HepG2 (cell line): ENCODE measurements around the gene KCNH6. TPM values are rescaled to one million over a fixed set of nuclear protein-coding genes. Genes with fewer than 3 reads are reported as not detected.
A peak's percentile ranks its signal among the peaks of the same experiment; 100 is the strongest.

Experiments used
- DMAP1 ChIP-seq: IDR thresholded peaks from 2 replicates; pipeline ENCODE4 v1.6.1; 2016
- GATA4 ChIP-seq: sonication (generic); IDR thresholded peaks from 2 replicates; pipeline ENCODE4 v1.6.1; 2016; ENCODE audit warnings: antibody characterized with exemption, low read depth, borderline replicate concordance
- KMT2B ChIP-seq: IDR thresholded peaks from 2 replicates; pipeline ENCODE4 v1.6.1; 2016; ENCODE audit warnings: missing genetic modification reagents, missing compliant biosample characterization
- LCORL ChIP-seq, 2 experiments: fragments of 450-650 bp in 1 of 2; sonication (generic) in 1 of 2; formaldehyde crosslinking in 1 of 2; IDR thresholded peaks; 2 replicates each; pipeline versions ENCODE4 v1.5.0 to v1.6.1; 2017 to 2020; ENCODE audit warnings: antibody characterized with exemption in 1 of 2, missing genetic modification reagents in 1 of 2
- SALL2 ChIP-seq: sonication (generic); formaldehyde crosslinking; IDR thresholded peaks from 2 replicates; pipeline ENCODE4 v1.8.1; 2023; ENCODE audit warnings: mild to moderate bottlenecking, missing genetic modification reagents, inconsistent platforms
- SP140L ChIP-seq: sonication (generic); formaldehyde crosslinking; IDR thresholded peaks from 2 replicates; pipeline ENCODE4 v1.4.0; 2020; ENCODE audit warnings: missing genetic modification reagents, borderline replicate concordance
- ZFYVE20 ChIP-seq: sonication (generic); formaldehyde crosslinking; IDR thresholded peaks from 2 replicates; pipeline ENCODE4 v1.8.0; 2023; ENCODE audit warnings: low read depth, mild to moderate bottlenecking, moderate library complexity, missing genetic modification reagents, borderline replicate concordance
- ZNF232 ChIP-seq: sonication (generic); formaldehyde crosslinking; IDR thresholded peaks from 2 replicates; pipeline ENCODE4 v1.4.0; 2020; ENCODE audit warnings: missing genetic modification reagents, borderline replicate concordance
- ZNF329 ChIP-seq: sonication (generic); formaldehyde crosslinking; IDR thresholded peaks from 2 replicates; pipeline ENCODE4 v1.9.0; 2021; ENCODE audit warnings: low read depth, mild to moderate bottlenecking, missing genetic modification reagents
- ZNF614 ChIP-seq: IDR thresholded peaks from 2 replicates; pipeline ENCODE4 v1.6.1; 2018; ENCODE audit warnings: missing biosample characterization, missing genetic modification reagents, inconsistent platforms, borderline replicate concordance
- ZNF747 ChIP-seq: sonication (generic); formaldehyde crosslinking; IDR thresholded peaks from 2 replicates; pipeline ENCODE4 v1.8.1; 2023; ENCODE audit warnings: missing genetic modification reagents, mild to moderate bottlenecking, borderline replicate concordance
- ZNF841 ChIP-seq: sonication (generic); formaldehyde crosslinking; IDR thresholded peaks from 2 replicates; pipeline ENCODE4 v1.8.1; 2023; ENCODE audit warnings: missing genetic modification reagents, borderline replicate concordance
- ZSCAN31 ChIP-seq: sonication (generic); formaldehyde crosslinking; IDR thresholded peaks from 2 replicates; pipeline ENCODE4 v1.5.0; 2020; ENCODE audit warnings: low read depth, mild to moderate bottlenecking, missing genetic modification reagents
- polyA plus RNA-seq, 8 experiments: library from polyadenylated mRNA; depleted of rRNA in 3 of 8; stranded (reverse) in 7 of 8; unstranded in 1 of 8; fragments of >200 nt; fragmentation: Illumina TruSeq in 4 of 8; extraction: Trizol in 4 of 8; gene quantifications; 2 replicates each; pipeline versions ENCODE4 v1.2.1 to v1.2.3, GENCODE V29; 2011 to 2016; ENCODE audit warnings: low read depth in 4 of 8, missing spikeins in 1 of 8, mixed read lengths in 1 of 8; ENCODE audit not compliant: insufficient read depth in 1 of 8
- total RNA-seq, 5 experiments: library from RNA; depleted of rRNA; stranded (reverse); fragments of >200 nt; fragmentation: Illumina TruSeq; extraction: Trizol; gene quantifications; 2 replicates each; pipeline ENCODE4 v1.2.3, GENCODE V29; 2016; ENCODE audit warnings: low read depth in 1 of 5
- TF ChIP-seq, protein P1 (sequence below): sonication (generic); formaldehyde crosslinking; IDR thresholded peaks from 2 replicates; pipeline ENCODE4 v1.5.0; 2020; ENCODE audit warnings: mild to moderate bottlenecking, missing genetic modification reagents
- TF ChIP-seq, protein P2 (sequence below): sonication (generic); formaldehyde crosslinking; IDR thresholded peaks from 2 replicates; pipeline ENCODE4 v1.4.0; 2020; ENCODE audit warnings: missing genetic modification reagents, mild to moderate bottlenecking, borderline replicate concordance
- TF ChIP-seq, protein P3 (sequence below), 2 experiments: IDR thresholded peaks; 2 replicates each; pipeline ENCODE4 v1.6.1; 2011 to 2012; ENCODE audit warnings: low read length in 2 of 2, borderline replicate concordance in 1 of 2, low read depth in 1 of 2, mild to moderate bottlenecking in 1 of 2, moderate library complexity in 1 of 2
- TF ChIP-seq, protein P4 (sequence below): sonication (generic); formaldehyde crosslinking; IDR thresholded peaks from 2 replicates; pipeline ENCODE4 v1.4.0; 2020; ENCODE audit warnings: mild to moderate bottlenecking, missing genetic modification reagents

Gene KCNH6
- total and polyA plus RNA-seq, 2 of the 13 experiments (the other 11 are each of a cell fraction or from before 2014, with no cell fraction given) = 0.05 to 0.18 TPM

DNA sequence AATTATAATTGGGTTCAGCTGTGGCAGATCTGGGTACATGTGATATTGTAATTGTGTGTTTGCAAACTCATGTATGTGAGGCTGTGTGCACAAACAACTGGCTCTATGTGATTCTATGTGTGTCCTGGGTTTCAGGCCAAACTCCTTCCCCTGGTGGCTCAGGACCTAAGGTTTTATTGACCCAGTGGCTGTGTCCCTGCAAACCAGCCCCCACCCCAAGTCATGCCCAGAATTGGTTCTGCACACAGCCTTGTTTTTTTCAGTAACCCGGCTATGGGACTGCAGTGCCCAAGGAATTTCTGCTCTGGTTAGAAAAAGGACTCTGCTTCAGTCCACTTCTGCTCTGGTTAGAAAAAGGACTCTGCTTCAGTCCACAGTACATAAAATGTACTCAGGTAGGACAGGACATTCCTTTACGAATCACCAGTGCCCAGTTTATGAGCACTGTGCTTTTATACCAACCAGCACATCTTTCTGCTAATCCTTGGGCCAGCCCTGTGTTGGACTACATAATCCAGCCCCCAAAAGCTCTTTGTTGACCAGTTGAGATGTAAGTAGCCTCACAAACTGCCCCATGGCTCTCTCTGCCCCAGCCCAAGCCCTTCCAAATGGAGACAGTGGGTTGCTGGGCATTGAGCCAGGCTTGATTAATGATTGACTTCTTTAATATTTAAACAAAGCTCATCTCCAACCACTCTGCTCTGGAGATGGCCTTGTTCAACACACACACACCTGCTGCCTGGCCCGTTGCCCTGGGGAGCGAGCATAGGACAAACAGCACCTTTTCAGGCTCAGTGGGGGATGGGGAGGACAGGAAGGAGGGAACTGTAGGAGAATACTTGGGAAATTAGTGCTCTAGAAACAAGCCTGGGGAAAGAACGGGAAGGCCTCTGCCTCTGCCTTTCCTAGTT is 2.9 kb upstream of the KCNH6 start (continued):
- no peak; the same call in 1 of the 2 replicates for TF ChIP-seq SALL2 (CRISPR knock-in tag)
- TF ChIP-seq ZNF232 = peak; percentile 67; the same call in 1 of the 2 replicates
- peak; percentile 33; the same call in 1 of the 2 replicates for TF ChIP-seq LCORL (IDR thresholded peaks at IDR 0.05)
- peak; percentile 97 for TF ChIP-seq LCORL (CRISPR knock-in tag; IDR thresholded peaks at IDR 0.05)
- TF ChIP-seq ZNF747 (CRISPR knock-in tag) = peak; percentile 80; the same call in 1 of the 2 replicates
- no peak for TF ChIP-seq DMAP1 (CRISPR knock-in tag)
- no peak; the same call in 1 of the 2 replicates for TF ChIP-seq SP140L (CRISPR knock-in tag)
- TF ChIP-seq, protein P1, sequence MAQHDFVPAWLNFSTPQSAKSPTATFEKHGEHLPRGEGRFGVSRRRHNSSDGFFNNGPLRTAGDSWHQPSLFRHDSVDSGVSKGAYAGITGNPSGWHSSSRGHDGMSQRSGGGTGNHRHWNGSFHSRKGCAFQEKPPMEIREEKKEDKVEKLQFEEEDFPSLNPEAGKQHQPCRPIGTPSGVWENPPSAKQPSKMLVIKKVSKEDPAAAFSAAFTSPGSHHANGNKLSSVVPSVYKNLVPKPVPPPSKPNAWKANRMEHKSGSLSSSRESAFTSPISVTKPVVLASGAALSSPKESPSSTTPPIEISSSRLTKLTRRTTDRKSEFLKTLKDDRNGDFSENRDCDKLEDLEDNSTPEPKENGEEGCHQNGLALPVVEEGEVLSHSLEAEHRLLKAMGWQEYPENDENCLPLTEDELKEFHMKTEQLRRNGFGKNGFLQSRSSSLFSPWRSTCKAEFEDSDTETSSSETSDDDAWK (CRISPR knock-in tag) = no peak
- TF ChIP-seq ZNF614 (CRISPR knock-in tag) = peak; percentile 87
- TF ChIP-seq, protein P2, sequence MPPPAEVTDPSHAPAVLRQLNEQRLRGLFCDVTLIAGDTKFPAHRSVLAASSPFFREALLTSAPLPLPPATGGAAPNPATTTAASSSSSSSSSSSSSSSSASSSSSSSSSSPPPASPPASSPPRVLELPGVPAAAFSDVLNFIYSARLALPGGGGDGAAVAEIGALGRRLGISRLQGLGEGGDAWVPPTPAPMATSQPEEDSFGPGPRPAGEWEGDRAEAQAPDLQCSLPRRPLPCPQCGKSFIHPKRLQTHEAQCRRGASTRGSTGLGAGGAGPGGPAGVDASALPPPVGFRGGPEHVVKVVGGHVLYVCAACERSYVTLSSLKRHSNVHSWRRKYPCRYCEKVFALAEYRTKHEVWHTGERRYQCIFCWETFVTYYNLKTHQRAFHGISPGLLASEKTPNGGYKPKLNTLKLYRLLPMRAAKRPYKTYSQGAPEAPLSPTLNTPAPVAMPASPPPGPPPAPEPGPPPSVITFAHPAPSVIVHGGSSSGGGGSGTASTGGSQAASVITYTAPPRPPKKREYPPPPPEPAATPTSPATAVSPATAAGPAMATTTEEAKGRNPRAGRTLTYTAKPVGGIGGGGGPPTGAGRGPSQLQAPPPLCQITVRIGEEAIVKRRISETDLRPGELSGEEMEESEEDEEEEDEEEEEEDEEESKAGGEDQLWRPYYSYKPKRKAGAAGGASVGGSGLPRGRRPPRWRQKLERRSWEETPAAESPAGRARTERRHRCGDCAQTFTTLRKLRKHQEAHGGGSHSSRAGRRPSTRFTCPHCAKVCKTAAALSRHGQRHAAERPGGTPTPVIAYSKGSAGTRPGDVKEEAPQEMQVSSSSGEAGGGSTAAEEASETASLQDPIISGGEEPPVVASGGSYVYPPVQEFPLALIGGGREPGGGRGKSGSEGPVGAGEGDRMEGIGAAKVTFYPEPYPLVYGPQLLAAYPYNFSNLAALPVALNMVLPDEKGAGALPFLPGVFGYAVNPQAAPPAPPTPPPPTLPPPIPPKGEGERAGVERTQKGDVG = no peak
- TF ChIP-seq, protein P3, sequence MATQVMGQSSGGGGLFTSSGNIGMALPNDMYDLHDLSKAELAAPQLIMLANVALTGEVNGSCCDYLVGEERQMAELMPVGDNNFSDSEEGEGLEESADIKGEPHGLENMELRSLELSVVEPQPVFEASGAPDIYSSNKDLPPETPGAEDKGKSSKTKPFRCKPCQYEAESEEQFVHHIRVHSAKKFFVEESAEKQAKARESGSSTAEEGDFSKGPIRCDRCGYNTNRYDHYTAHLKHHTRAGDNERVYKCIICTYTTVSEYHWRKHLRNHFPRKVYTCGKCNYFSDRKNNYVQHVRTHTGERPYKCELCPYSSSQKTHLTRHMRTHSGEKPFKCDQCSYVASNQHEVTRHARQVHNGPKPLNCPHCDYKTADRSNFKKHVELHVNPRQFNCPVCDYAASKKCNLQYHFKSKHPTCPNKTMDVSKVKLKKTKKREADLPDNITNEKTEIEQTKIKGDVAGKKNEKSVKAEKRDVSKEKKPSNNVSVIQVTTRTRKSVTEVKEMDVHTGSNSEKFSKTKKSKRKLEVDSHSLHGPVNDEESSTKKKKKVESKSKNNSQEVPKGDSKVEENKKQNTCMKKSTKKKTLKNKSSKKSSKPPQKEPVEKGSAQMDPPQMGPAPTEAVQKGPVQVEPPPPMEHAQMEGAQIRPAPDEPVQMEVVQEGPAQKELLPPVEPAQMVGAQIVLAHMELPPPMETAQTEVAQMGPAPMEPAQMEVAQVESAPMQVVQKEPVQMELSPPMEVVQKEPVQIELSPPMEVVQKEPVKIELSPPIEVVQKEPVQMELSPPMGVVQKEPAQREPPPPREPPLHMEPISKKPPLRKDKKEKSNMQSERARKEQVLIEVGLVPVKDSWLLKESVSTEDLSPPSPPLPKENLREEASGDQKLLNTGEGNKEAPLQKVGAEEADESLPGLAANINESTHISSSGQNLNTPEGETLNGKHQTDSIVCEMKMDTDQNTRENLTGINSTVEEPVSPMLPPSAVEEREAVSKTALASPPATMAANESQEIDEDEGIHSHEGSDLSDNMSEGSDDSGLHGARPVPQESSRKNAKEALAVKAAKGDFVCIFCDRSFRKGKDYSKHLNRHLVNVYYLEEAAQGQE (IDR thresholded peaks at IDR 0.05; ENCODE audit: borderline replicate concordance in 1 of 2, low read depth in 1 of 2, low read length in 2 of 2) = peak; percentile 5 to 82; a peak in 3 of 4 replicates
- no peak for TF ChIP-seq ZFYVE20 (CRISPR knock-in tag)
- TF ChIP-seq, protein P4, sequence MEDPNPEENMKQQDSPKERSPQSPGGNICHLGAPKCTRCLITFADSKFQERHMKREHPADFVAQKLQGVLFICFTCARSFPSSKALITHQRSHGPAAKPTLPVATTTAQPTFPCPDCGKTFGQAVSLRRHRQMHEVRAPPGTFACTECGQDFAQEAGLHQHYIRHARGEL (CRISPR knock-in tag) = no peak
- TF ChIP-seq KMT2B (CRISPR knock-in tag) = peak; percentile 48; the same call in 1 of the 2 replicates
- TF ChIP-seq ZNF329 (CRISPR knock-in tag) = 0 out of 2 replicates have a peak, but pooled peaks have one; percentile 61
- peak; percentile 26; the same call in 1 of the 2 replicates for TF ChIP-seq GATA4
- TF ChIP-seq ZNF841 (CRISPR knock-in tag) = no peak
- TF ChIP-seq ZSCAN31 (CRISPR knock-in tag) = peak; percentile 81
